HCT116 (cell line): ENCODE results near the gene RNF212. TPM values are rescaled to one million over a fixed set of nuclear protein-coding genes. Genes with fewer than 3 reads are reported as not detected.
A peak's percentile ranks its signal among the peaks of the same experiment; 100 is the strongest.

Experiments used
- ATAC-seq: fragments of 200-7000 bp; cut with Tn5 transposase; 2 replicates; pipeline ENCODE4 v1.9.1; 2020; ENCODE audit warnings: mild to moderate bottlenecking, moderate library complexity
- BruUV-seq: library from RNA; stranded (reverse); fragments of 400-500 nt; replicated peaks from 2 replicates; lab custom pipeline; 2021; lab: Mats Ljungman, UMichigan
- CTCF ChIA-PET: fragments of 300-600 bp; sonication (Branson Sonifier 250); formaldehyde crosslinking; loops from one replicate; lab custom pipeline; 2021; ENCODE audit warnings: antibody characterized with exemption; lab: Charles Lee
- POLR2A ChIA-PET: fragments of 300-600, 350-600 bp; sonication (Branson Sonifier 250); formaldehyde crosslinking; loops from one replicate; lab custom pipeline; 2021; ENCODE audit warnings: antibody characterized with exemption; lab: Charles Lee
- RAD21 ChIA-PET, 2 experiments: fragments of 300-600 bp; sonication (Branson Sonifier 250); formaldehyde crosslinking; loops; one replicate each; lab custom pipeline; 2023; ENCODE audit warnings: low total read pairs in 2 of 2; ENCODE audit not compliant: uncharacterized antibody in 2 of 2, unreplicated experiment in 2 of 2, low non-redundant PET in 1 of 2; lab: Charles Lee
- DNase-seq: peaks from one replicate; pipeline ENCODE4 v3.0.0-alpha.2; 2010; ENCODE audit warnings: low read depth, low spot score
- H2AFZ ChIP-seq: fragments of 200-600 bp; shearing (Covaris generic), sonication (generic); 2 replicates; pipeline ENCODE4 v1.6.1; 2017; ENCODE audit warnings: low read depth, mixed run types, mixed read lengths, antibody characterized with exemption, low read length; ENCODE audit not compliant: poor library complexity, severe bottlenecking
- H3K27ac ChIP-seq: 2 replicates; pipeline ENCODE4 v1.5.1; 2012; ENCODE audit warnings: low read depth, low read length
- H3K27me3 ChIP-seq: fragments of 200-600 bp; sonication (generic); 2 replicates; pipeline ENCODE4 v1.6.1; 2016; ENCODE audit warnings: mixed run types, low read length, mixed read lengths; ENCODE audit not compliant: insufficient read depth
- H3K36me3 ChIP-seq, 2 experiments: fragments of 200-500 bp in 1 of 2; fragments of 200-600 bp in 1 of 2; sonication (Bioruptor generic) in 1 of 2; sonication (generic) in 1 of 2; 2 replicates each; pipeline versions ENCODE4 v1.5.1 to v1.6.1; 2014 to 2016; ENCODE audit warnings: low read length in 2 of 2, inconsistent platforms in 1 of 2, mixed read lengths in 1 of 2, mixed run types in 1 of 2; ENCODE audit not compliant: insufficient read depth in 2 of 2, control insufficient read depth in 1 of 2
- H3K4me1 ChIP-seq, 2 experiments: fragments of 200-600 bp in 1 of 2; sonication (generic) in 1 of 2; 2 replicates each; pipeline versions ENCODE4 v1.5.1 to v1.6.1; 2012 to 2017; ENCODE audit warnings: low read length in 2 of 2, inconsistent platforms in 1 of 2, mild to moderate bottlenecking in 1 of 2, mixed read lengths in 1 of 2, mixed run types in 1 of 2, moderate library complexity in 1 of 2; ENCODE audit not compliant: insufficient read depth in 2 of 2, control insufficient read depth in 1 of 2
- H3K4me2 ChIP-seq: fragments of 200-600 bp; sonication (generic); 2 replicates; pipeline ENCODE4 v1.6.1; 2017; ENCODE audit warnings: mixed run types, low read length, mixed read lengths
- H3K4me3 ChIP-seq, 2 experiments: fragments of 200-600 bp in 1 of 2; sonication (generic) in 1 of 2; replicated peaks in 1 of 2; 2 replicates each; pipeline ENCODE4 v1.5.1; 2011 to 2016; ENCODE audit warnings: low read length in 2 of 2, control low read depth in 1 of 2, low read depth in 1 of 2, mild to moderate bottlenecking in 1 of 2, mixed read lengths in 1 of 2, mixed run types in 1 of 2
- H3K79me2 ChIP-seq: fragments of 200-600 bp; sonication (generic); 2 replicates; pipeline ENCODE4 v1.6.1; 2017; ENCODE audit warnings: mild to moderate bottlenecking, mixed run types, low read length, moderate library complexity, mixed read lengths; ENCODE audit not compliant: insufficient read depth
- H3K9ac ChIP-seq: fragments of 200-600 bp; sonication (generic); 2 replicates; pipeline ENCODE4 v1.6.1; 2016; ENCODE audit warnings: low read length, mixed read lengths
- H3K9me2 ChIP-seq: fragments of 200-600 bp; sonication (generic), shearing (Covaris generic); 2 replicates; pipeline ENCODE4 v1.6.1; 2017; ENCODE audit warnings: mixed run types, mild to moderate bottlenecking, moderate library complexity; ENCODE audit not compliant: insufficient read depth
- H3K9me3 ChIP-seq, 2 experiments: fragments of 200-500 bp in 1 of 2; fragments of 200-600 bp in 1 of 2; sonication (Bioruptor generic) in 1 of 2; sonication (generic) in 1 of 2; 2 replicates each; pipeline ENCODE4 v1.6.1; 2014 to 2017; ENCODE audit warnings: low read length in 2 of 2, mixed read lengths in 2 of 2, inconsistent platforms in 1 of 2, low read depth in 1 of 2, mild to moderate bottlenecking in 1 of 2, mixed run types in 1 of 2, moderate library complexity in 1 of 2; ENCODE audit not compliant: control insufficient read depth in 1 of 2, insufficient read depth in 1 of 2
- H4K20me1 ChIP-seq: fragments of 200-600 bp; sonication (generic), shearing (Covaris generic); 2 replicates; pipeline ENCODE4 v1.6.1; 2017; ENCODE audit warnings: mixed run types, mild to moderate bottlenecking, moderate library complexity; ENCODE audit not compliant: insufficient read depth
- ATF3 ChIP-seq: IDR thresholded peaks from 2 replicates; pipeline ENCODE4 v1.6.1; 2012
- CBX3 ChIP-seq: IDR thresholded peaks from 2 replicates; pipeline ENCODE4 v1.6.1; 2012; ENCODE audit warnings: low read depth
- ELF1 ChIP-seq: IDR thresholded peaks from 2 replicates; pipeline ENCODE4 v1.6.1; 2012; ENCODE audit warnings: low read depth, borderline replicate concordance
- EZH2 ChIP-seq: fragments of 200-600 bp; sonication (generic); IDR thresholded peaks from 2 replicates; pipeline ENCODE4 v1.6.1; 2017; ENCODE audit warnings: antibody characterized with exemption, mixed run types
- EZH2phosphoT487 ChIP-seq: fragments of 200-600 bp; IDR thresholded peaks from 2 replicates; pipeline ENCODE4 v1.6.1; 2018; ENCODE audit warnings: antibody characterized with exemption, borderline replicate concordance
- JUND ChIP-seq: IDR thresholded peaks from 2 replicates; pipeline ENCODE4 v1.6.1; 2012
- POLR2A ChIP-seq: IDR thresholded peaks from 2 replicates; pipeline ENCODE4 v1.7.0; 2011; ENCODE audit warnings: borderline replicate concordance; ENCODE audit not compliant: insufficient read depth, insufficient read length; ENCODE audit errors: extremely low read depth
- RAD21 ChIP-seq: IDR thresholded peaks from 2 replicates; pipeline ENCODE4 v1.6.1; 2012; ENCODE audit warnings: low read depth, mild to moderate bottlenecking
- SIN3A ChIP-seq: IDR thresholded peaks from 2 replicates; pipeline ENCODE4 v1.6.1; 2012; ENCODE audit warnings: low read depth
- SRF ChIP-seq: IDR thresholded peaks from 2 replicates; pipeline ENCODE4 v1.6.1; 2012; ENCODE audit warnings: low read depth
- TCF7L2 ChIP-seq: IDR thresholded peaks from 2 replicates; pipeline ENCODE4 v1.7.0; 2011; ENCODE audit warnings: borderline replicate concordance, inconsistent platforms; ENCODE audit not compliant: insufficient read depth, insufficient read length; ENCODE audit errors: extremely low read depth
- ZBTB33 ChIP-seq: IDR thresholded peaks from 2 replicates; pipeline ENCODE4 v1.6.1; 2011; ENCODE audit warnings: mild to moderate bottlenecking, low read length, moderate library complexity; ENCODE audit not compliant: insufficient replicate concordance; ENCODE audit errors: extremely low read depth
- intact Hi-C: fragments of 100-400 bp; cut with micrococcal nuclease; formaldehyde crosslinking; loops from 2 replicates; pipeline ENCODE4 v1.10.0; 2022
- total RNA-seq: library from RNA; stranded (reverse); gene quantifications from one replicate; pipeline ENCODE4 v1.2.1, GENCODE V29; 2021; ENCODE audit not compliant: unreplicated experiment

The RNF212 gene
- total RNA-seq, 1 experiment from 2014 or later = not detected

GRCh38 chr4:1058198-1058996 is 55.0 kb downstream of the RNF212 start:
- CTCF ChIA-PET = no interaction called here
- H3K27me3 ChIP-seq = peaks cover 19% of the 10 kb centered on the region; the same call in 1 of the 2 replicates
- no peak overlapping the region for H3K4me2 ChIP-seq

GRCh38 chr4:1057403-1057745 is 56.0 kb downstream of the RNF212 start:
- ChIA-PET CTCF (no interaction called here), POLR2A (no interaction called here), RAD21 (no interaction called here)
- ATAC-seq (no peak), DNase-seq (no peak)
- Histone ChIP-seq H2AFZ (no peak overlapping the region), H3K4me1 (no peaks in the 10 kb centered on the region), H3K27me3 (peaks cover 19% of the 10 kb centered on the region), H3K27ac (no peak overlapping the region), H3K9ac (no peak overlapping the region), H3K79me2 (no peaks in the 10 kb centered on the region), H4K20me1 (no peaks in the 10 kb centered on the region), H3K9me2 (no peaks in the 10 kb centered on the region), H3K36me3 (no peaks in the 10 kb centered on the region), H3K9me3 (no peaks in the 10 kb centered on the region), H3K4me3 (no peak overlapping the region), H3K4me2 (no peak overlapping the region)
- BruUV-seq = no TSS peak
- TF ChIP-seq TCF7L2 (no peak), JUND (no peak), ZBTB33 (no peak), EZH2 (no peak), RAD21 (no peak), CBX3 (no peak), POLR2A (no peak), SRF (no peak), ATF3 (no peak), SIN3A (no peak), ELF1 (no peak), EZH2phosphoT487 (no peak)
- intact Hi-C loops = no loop called here

More at GRCh38 chr4:1058198-1058996, 55.0 kb downstream of the RNF212 start:
- Histone ChIP-seq H3K36me3 (no peaks in the 10 kb centered on the region), H3K9me3 (no peaks in the 10 kb centered on the region), H4K20me1 (no peaks in the 10 kb centered on the region), H3K4me3 (no peak overlapping the region), H3K9me2 (no peaks in the 10 kb centered on the region), H3K27ac (no peak overlapping the region), H3K79me2 (no peaks in the 10 kb centered on the region), H3K4me1 (no peaks in the 10 kb centered on the region), H2AFZ (no peak overlapping the region), H3K9ac (no peak overlapping the region)
- no peak for DNase-seq
- intact Hi-C loops = no loop called here
- no TSS peak for BruUV-seq
- ChIA-PET POLR2A (no interaction called here), RAD21 (no interaction called here)
- peak; percentile 36 for ATAC-seq
- TF ChIP-seq ELF1 (no peak), TCF7L2 (no peak)
